ENCODE data around the gene SNAI1. TPM values are rescaled to one million over a fixed set of nuclear protein-coding genes. Genes with fewer than 3 reads are reported as not detected.

SNAI1 gene
- total and polyA plus RNA-seq, 2 donors (not counting 1 experiment from before 2014, with no cell fraction given), result 0.66 to 1.4 TPM

- H3K4me3 ChIP-seq (replicated peaks in 1 of 4; ENCODE audit: control extremely low read depth in 1 of 4, insufficient read depth in 1 of 4, low read depth in 3 of 4, low read length in 4 of 4), result no peak overlapping the region
- no peaks in the 10 kb centered on the region for H3K27me3 ChIP-seq (ENCODE audit: control insufficient read depth, insufficient read depth, low read length)
- peaks cover 11% of the 10 kb centered on the region for H3K4me1 ChIP-seq (ENCODE audit: control insufficient read depth, extremely low read depth, insufficient read depth, low read length)
- H3K9me3 ChIP-seq (ENCODE audit: control insufficient read depth, insufficient read depth, low read depth, low read length), result no peaks in the 10 kb centered on the region
- H2AFZ ChIP-seq (ENCODE audit: low read length), result no peak overlapping the region
- H3K79me2 ChIP-seq (ENCODE audit: control insufficient read depth, insufficient read depth, low read length), result peaks cover 33% of the 10 kb centered on the region
- no peak overlapping the region for H3K4me2 ChIP-seq (ENCODE audit: extremely low read depth, insufficient read depth, low read length)
- DNase-seq (ENCODE audit: low read depth in 2 of 2), result no peak
- no peak overlapping the region for H3K9ac ChIP-seq (ENCODE audit: insufficient read depth, low read length)
- TF ChIP-seq EZH2 (IDR thresholded peaks at IDR 0.05; ENCODE audit: low read length, missing control alignments) (no peak), CTCF (conservative IDR thresholded peaks at IDR 0.05 in 1 of 2, IDR thresholded peaks at IDR 0.05 in 1 of 2; ENCODE audit: low read depth in 1 of 2, low read length in 2 of 2) (no peak)
- no peaks in the 10 kb centered on the region for H4K20me1 ChIP-seq (ENCODE audit: control insufficient read depth, extremely low read depth, insufficient read depth, low read length)
- peaks cover 7% of the 10 kb centered on the region for H3K36me3 ChIP-seq (ENCODE audit: control insufficient read depth, insufficient read depth, low read length)
- H3K27ac ChIP-seq (ENCODE audit: insufficient read depth, low read length), result no peak overlapping the region
Observed at GRCh38 chr20:49981218-49982071, 1.3 kb upstream of the SNAI1 start.

DNA sequence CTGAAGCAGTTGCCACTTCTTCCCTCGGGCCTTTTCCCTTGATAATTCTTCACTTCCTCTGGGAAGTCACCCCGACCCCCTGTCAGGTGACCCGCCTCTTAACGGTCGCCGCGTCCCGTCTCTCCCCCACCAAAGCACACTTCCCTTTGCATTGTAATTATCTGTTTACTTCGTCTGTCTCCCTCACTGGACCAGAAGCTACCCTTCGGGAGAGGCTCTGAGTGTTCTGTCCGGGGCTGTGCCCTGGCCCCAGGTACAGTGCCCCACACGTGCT lies 771 bp upstream of the SNAI1 start:
- H3K4me1 ChIP-seq (ENCODE audit: control insufficient read depth, extremely low read depth, insufficient read depth, low read length), result peaks cover 13% of the 10 kb centered on the region
- no peak overlapping the region for H3K4me3 ChIP-seq (replicated peaks in 1 of 4; ENCODE audit: control extremely low read depth in 1 of 4, insufficient read depth in 1 of 4, low read depth in 3 of 4, low read length in 4 of 4)
- no peaks in the 10 kb centered on the region for H3K27me3 ChIP-seq (ENCODE audit: control insufficient read depth, insufficient read depth, low read length)
- peaks cover 7% of the 10 kb centered on the region for H3K36me3 ChIP-seq (ENCODE audit: control insufficient read depth, insufficient read depth, low read length)
- DNase-seq (ENCODE audit: low read depth in 2 of 2), result no peak
- peaks cover 33% of the 10 kb centered on the region for H3K79me2 ChIP-seq (ENCODE audit: control insufficient read depth, insufficient read depth, low read length)
- H3K9ac ChIP-seq (ENCODE audit: insufficient read depth, low read length), result no peak overlapping the region
- no peaks in the 10 kb centered on the region for H3K9me3 ChIP-seq (ENCODE audit: control insufficient read depth, insufficient read depth, low read depth, low read length)
- no peak overlapping the region for H2AFZ ChIP-seq (ENCODE audit: low read length)
- no peaks in the 10 kb centered on the region for H4K20me1 ChIP-seq (ENCODE audit: control insufficient read depth, extremely low read depth, insufficient read depth, low read length)
- H3K27ac ChIP-seq (ENCODE audit: insufficient read depth, low read length), result no peak overlapping the region
- peak overlapping the region; percentile 73 for H3K4me2 ChIP-seq (ENCODE audit: extremely low read depth, insufficient read depth, low read length)
- no peak for TF ChIP-seq CTCF (conservative IDR thresholded peaks at IDR 0.05 in 1 of 2, IDR thresholded peaks at IDR 0.05 in 1 of 2; ENCODE audit: low read depth in 1 of 2, low read length in 2 of 2)
- no peak for TF ChIP-seq EZH2 (IDR thresholded peaks at IDR 0.05; ENCODE audit: low read length, missing control alignments)

- Histone ChIP-seq H3K27me3 (ENCODE audit: control insufficient read depth, insufficient read depth, low read length) (no peaks in the 10 kb centered on the region), H3K4me2 (ENCODE audit: extremely low read depth, insufficient read depth, low read length) (peak overlapping the region; percentile 97), H4K20me1 (ENCODE audit: control insufficient read depth, extremely low read depth, insufficient read depth, low read length) (no peaks in the 10 kb centered on the region), H2AFZ (ENCODE audit: low read length) (no peak overlapping the region), H3K79me2 (ENCODE audit: control insufficient read depth, insufficient read depth, low read length) (peaks cover 35% of the 10 kb centered on the region), H3K4me1 (ENCODE audit: control insufficient read depth, extremely low read depth, insufficient read depth, low read length) (peaks cover 20% of the 10 kb centered on the region), H3K4me3 (replicated peaks in 1 of 4; ENCODE audit: control extremely low read depth in 1 of 4, insufficient read depth in 1 of 4, low read depth in 3 of 4, low read length in 4 of 4) (peak overlapping the region; percentile 71 to 95 (median 90)), H3K27ac (ENCODE audit: insufficient read depth, low read length) (peak overlapping the region; percentile 74), H3K36me3 (ENCODE audit: control insufficient read depth, insufficient read depth, low read length) (peaks cover 10% of the 10 kb centered on the region), H3K9ac (ENCODE audit: insufficient read depth, low read length) (peak overlapping the region; percentile 91), H3K9me3 (ENCODE audit: control insufficient read depth, insufficient read depth, low read depth, low read length) (no peaks in the 10 kb centered on the region)
- no peak for TF ChIP-seq EZH2 (IDR thresholded peaks at IDR 0.05; ENCODE audit: low read length, missing control alignments)
- TF ChIP-seq CTCF (conservative IDR thresholded peaks at IDR 0.05 in 1 of 2, IDR thresholded peaks at IDR 0.05 in 1 of 2; ENCODE audit: low read depth in 1 of 2, low read length in 2 of 2), result no peak
- DNase-seq (ENCODE audit: low read depth in 2 of 2), result no peak
Observed at GRCh38 chr20:49983123-49983847, 505 bp downstream of the SNAI1 start.
